Aorta (tissue), 5 donors: ENCODE data around the gene SLC5A10. TPM values are rescaled to one million over a fixed set of nuclear protein-coding genes. Genes with fewer than 3 reads are reported as not detected.
"Not testable (repeated sequence)": the region's sequence is repeated elsewhere in the genome, so short reads cannot be mapped to it uniquely, and the experiment has no call there.

Experiments used
- ATAC-seq: fragments of 200-7000 bp; cut with Tn5 transposase; one replicate; pipeline ENCODE4 v1.9.1; 2022; ENCODE audit warnings: moderate library complexity; ENCODE audit not compliant: low FRiP score
- DNase-seq, 2 donors: peaks; one replicate each; pipeline ENCODE4 v3.0.0-alpha.2; 2020
- H3K27ac ChIP-seq, 2 donors: one replicate each; pipeline ENCODE4 v1.5.1; 2013; ENCODE audit warnings: low read length in 2 of 2, mild to moderate bottlenecking in 2 of 2, moderate library complexity in 2 of 2, control low read depth in 1 of 2, inconsistent platforms in 1 of 2, low read depth in 1 of 2
- H3K27me3 ChIP-seq, 2 donors: one replicate each; pipeline ENCODE4 v1.6.1; 2013; ENCODE audit warnings: control low read depth in 1 of 2, low read length in 1 of 2, mild to moderate bottlenecking in 1 of 2, moderate library complexity in 1 of 2; ENCODE audit not compliant: insufficient read depth in 2 of 2, control insufficient read depth in 1 of 2
- H3K36me3 ChIP-seq, 2 donors: one replicate each; pipeline ENCODE4 v1.6.1; 2013; ENCODE audit warnings: control low read depth in 1 of 2, low read length in 1 of 2, mild to moderate bottlenecking in 1 of 2; ENCODE audit not compliant: insufficient read depth in 2 of 2, control insufficient read depth in 1 of 2
- H3K4me1 ChIP-seq, 2 donors: one replicate each; pipeline ENCODE4 v1.6.1; 2013; ENCODE audit warnings: low read length in 2 of 2, control low read depth in 1 of 2, mild to moderate bottlenecking in 1 of 2, moderate library complexity in 1 of 2; ENCODE audit not compliant: insufficient read depth in 2 of 2, control insufficient read depth in 1 of 2
- H3K4me3 ChIP-seq, 2 donors: one replicate each; pipeline ENCODE4 v1.5.1; 2013; ENCODE audit warnings: low read length in 2 of 2, control low read depth in 1 of 2, mild to moderate bottlenecking in 1 of 2
- H3K9me3 ChIP-seq: one replicate; pipeline ENCODE4 v1.6.1; 2013; ENCODE audit warnings: mild to moderate bottlenecking, low read length; ENCODE audit not compliant: control insufficient read depth
- WGBS, 2 donors: extraction: QIAGEN DNeasy Blood & Tissue Kit; methylation state at CpG; one replicate each; pipeline ENCODE4 v1.1.7; 2013; 5-methylcytosine and 5-hydroxymethylcytosine counted together
- intact Hi-C, 2 donors: fragments of 100-400 bp; cut with DNase I; formaldehyde crosslinking; loops; one replicate each; pipeline versions ENCODE4 v1.14.2 to v1.15.0; 2022
- polyA plus RNA-seq, 2 donors: library from polyadenylated mRNA; stranded (reverse); fragments of 200-250 nt; gene quantifications; one replicate each; pipeline ENCODE4 v1.2.3, GENCODE V29; 2013
- total RNA-seq, 2 donors: library from RNA; stranded (reverse); fragmentation: NEBNext Ultra II Directional; extraction: Animal tissue kit (Norgen Biotek cat#: 25700); gene quantifications; one replicate each; pipeline ENCODE4 v1.2.1, GENCODE V29; 2021
- donor health status: healthy with polysubstance abuse.
- donor health status: Bipolar disorder and iron deficiency.
- donor health status: DM: no; HTN: no; CAD: no.
- donor health status: DM: no; HTN: no; CAD: no.
- donor health status: DM: yes; HTN: yes; CAD: no.

Gene SLC5A10
- total and polyA plus RNA-seq, 4 donors: 0.23 TPM; not detected in 3

DNA sequence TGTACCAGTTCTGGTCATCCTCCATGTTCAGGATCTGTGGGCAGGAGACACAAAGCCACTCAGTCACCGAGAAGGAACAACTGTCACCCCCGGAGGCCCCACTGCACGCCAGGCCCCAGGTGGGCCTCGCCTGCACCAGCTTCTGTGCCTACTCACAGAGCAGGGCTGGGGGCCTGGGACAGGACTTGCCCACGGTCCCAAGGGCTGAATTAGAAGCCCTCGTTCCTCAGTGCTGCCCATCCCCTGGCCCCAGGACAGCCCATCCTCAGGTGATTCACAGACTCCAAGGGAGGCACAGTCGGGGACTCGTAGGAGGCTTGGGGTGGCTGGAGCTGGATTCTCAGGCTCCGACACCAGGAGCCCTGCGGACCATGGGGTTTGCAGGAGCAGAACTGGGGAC lies 89.9 kb downstream of the SLC5A10 start:
- H3K4me3 ChIP-seq: not testable (repeated sequence)

DNA sequence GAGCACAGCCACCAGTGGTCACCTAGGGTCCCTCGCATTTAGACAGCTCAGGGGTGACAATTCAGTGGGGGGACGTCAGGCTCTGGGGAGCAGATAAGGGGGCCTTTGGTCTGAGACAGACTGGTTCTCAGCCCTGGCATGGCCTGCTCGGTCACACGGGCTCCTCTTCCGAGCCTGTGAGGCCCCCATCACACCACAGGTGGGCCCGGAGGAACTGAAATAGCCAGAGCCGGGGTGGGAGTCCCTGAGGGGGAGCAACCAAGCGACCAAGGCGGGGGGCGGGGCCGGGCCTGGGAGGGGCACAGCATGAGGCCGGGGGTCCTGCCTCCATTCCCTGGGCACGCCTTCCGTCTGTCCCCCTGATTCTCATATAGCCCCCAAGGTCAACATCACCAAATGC lies 90.4 kb downstream of the SLC5A10 start:
- H3K9me3 ChIP-seq, H3K27ac ChIP-seq, H3K4me3 ChIP-seq, H3K36me3 ChIP-seq, H3K27me3 ChIP-seq, H3K4me1 ChIP-seq, intact Hi-C loops, ATAC-seq, DNase-seq: not testable (repeated sequence)
- no CpG with 5 or more reads among the region's 14 CpGs for WGBS, 2 donors

More for the DNA sequence above, 89.9 kb downstream of the SLC5A10 start:
- WGBS, 2 donors: 80 to 92% methylated on average over 2 to 4 of the region's 10 CpGs
- intact Hi-C loops, H3K27ac ChIP-seq, H3K27me3 ChIP-seq, ATAC-seq, H3K4me1 ChIP-seq, H3K9me3 ChIP-seq, H3K36me3 ChIP-seq: not testable (repeated sequence)
- DNase-seq: peak in 1 of 2 donors; percentile 32

DNA sequence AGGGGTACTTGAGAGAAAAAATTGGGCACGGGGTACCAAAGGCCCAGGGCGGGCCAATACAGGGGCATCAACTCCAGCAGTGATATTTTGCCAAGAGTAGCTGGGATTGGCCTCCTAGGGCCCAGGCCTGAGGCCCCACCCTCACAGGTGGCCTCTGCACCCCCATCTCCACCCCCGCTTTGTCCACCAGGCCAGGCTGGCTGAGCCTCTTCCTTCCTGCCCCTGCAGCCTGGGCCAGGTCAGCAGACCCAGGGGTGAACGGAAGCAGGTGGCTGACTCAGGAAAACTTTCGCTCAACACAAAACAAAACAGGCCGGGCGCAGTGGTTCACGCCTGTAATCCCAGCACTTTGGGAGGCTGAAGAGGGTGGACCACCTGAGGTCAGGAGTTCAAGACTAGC lies 91.1 kb downstream of the SLC5A10 start:
- ATAC-seq, intact Hi-C loops, H3K27me3 ChIP-seq, DNase-seq, H3K9me3 ChIP-seq, H3K4me3 ChIP-seq, H3K4me1 ChIP-seq, H3K36me3 ChIP-seq, H3K27ac ChIP-seq: not testable (repeated sequence)
- no CpG with 5 or more reads among the region's 8 CpGs for WGBS, 2 donors

DNA sequence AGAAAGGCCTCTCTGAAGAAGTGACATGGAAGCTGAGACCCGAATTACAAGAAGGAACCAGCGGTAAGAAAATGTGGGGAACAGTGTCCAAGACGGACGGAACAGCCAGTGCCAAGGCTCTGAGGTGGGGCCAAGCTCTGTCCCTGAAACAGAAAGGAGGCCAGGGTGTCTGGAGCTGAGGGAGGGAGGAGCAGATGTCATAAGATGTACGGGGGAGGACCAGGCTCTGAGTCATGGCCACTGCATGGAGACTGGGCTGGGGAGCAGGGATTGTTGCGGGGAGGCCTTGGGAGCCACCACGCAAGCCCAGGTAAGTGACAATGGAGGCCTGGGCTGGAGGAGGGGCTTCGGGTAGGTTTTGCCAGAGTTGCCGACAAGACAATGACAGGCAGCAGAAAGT lies 92.7 kb downstream of the SLC5A10 start:
- not testable (repeated sequence) for H3K27ac ChIP-seq, ATAC-seq

DNA sequence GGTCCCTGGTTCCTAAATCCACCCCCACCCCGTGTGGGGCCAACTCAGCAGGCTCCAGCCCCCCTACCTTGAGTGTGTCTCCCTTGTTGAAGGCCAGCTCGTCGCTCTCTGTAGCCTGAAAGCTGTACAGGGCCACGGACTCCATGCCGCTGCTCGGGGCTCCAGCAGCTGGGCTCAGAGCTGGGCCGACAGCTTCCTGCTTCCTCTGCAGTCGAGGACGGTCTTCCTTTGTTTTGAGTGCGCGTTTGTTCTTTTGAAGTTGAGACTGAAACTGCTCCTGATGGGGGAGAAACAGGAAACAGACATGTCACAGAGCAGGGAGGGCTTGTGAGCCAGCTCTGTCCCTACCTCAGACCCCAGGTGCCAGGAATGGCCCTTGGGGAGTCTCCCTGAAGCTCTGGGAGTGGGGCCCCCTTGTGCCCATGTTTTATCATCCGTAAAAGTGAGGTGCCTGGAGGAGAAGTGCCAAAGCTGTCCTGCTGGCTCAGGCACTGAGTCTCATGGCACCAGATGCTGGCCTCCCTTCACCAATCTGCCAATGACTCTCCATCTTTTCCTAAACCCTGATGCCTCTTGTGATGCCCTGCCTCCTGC lies 94.9 kb downstream of the SLC5A10 start, which contains the start of gene GRAP:
TSS of gene GRAP (minus strand) at position 176 of the 594 bp plus-strand sequence. CDS start at position 145, 31 bp downstream.
- WGBS, 2 donors: no CpG with 5 or more reads among the region's 12 CpGs
- H3K27ac ChIP-seq, DNase-seq, intact Hi-C loops, H3K27me3 ChIP-seq, H3K9me3 ChIP-seq, H3K4me1 ChIP-seq, H3K36me3 ChIP-seq, H3K4me3 ChIP-seq, ATAC-seq: not testable (repeated sequence)

More for the DNA sequence above, 92.7 kb downstream of the SLC5A10 start:
- intact Hi-C loops, H3K4me1 ChIP-seq, H3K36me3 ChIP-seq, H3K4me3 ChIP-seq, H3K9me3 ChIP-seq, DNase-seq, H3K27me3 ChIP-seq: not testable (repeated sequence)
- WGBS, 2 donors: no CpG with 5 or more reads among the region's 9 CpGs

DNA sequence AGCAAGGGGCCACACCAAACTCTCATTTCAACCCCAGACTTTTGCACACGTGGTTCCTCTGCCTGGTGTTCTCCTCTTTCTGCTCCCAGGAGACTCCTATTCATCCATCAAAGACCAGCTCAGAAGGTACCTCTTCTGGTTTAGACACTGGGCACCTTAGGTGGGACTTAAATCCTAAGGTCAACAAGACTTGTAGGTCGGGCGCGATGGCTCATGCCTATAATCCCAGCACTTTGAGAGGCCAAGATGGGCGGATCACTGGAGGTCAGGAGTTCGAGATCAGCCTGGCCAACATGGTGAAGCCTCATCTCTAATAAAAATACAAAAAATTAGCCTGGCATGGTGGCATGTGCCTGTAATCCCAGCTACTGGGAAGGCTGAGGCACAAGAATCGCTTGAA lies 95.5 kb downstream of the SLC5A10 start:
- peak in 1 of 2 donors; percentile 50 for DNase-seq
- H3K27ac ChIP-seq, H3K9me3 ChIP-seq, H3K4me1 ChIP-seq, ATAC-seq, intact Hi-C loops, H3K4me3 ChIP-seq, H3K36me3 ChIP-seq, H3K27me3 ChIP-seq: not testable (repeated sequence)
- WGBS, 2 donors: 94 to 100% methylated on average over 5 of the region's 7 CpGs

DNA sequence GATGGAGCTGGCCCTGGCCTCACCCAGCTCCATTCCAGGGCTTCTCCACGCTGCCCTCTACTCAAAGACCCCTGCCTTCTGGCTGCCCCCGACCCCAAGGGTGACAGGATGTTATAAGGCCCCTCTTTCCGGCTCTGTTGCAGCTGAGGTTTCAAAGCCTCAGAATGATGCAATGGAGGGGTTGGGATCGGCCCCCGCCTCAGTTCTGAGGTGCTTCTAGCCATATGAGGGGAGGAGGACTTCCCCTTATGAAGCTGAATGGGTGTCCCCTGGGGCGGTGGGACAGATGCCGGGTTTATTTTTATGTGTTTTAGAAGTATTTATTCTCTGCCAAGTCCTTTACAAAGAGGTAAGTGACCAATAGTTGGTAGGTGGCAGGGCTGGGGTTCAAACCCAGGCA lies 96.9 kb downstream of the SLC5A10 start:
- DNase-seq: peak in 1 of 2 donors; percentile 0
- H3K4me3 ChIP-seq, intact Hi-C loops, H3K27ac ChIP-seq, ATAC-seq, H3K36me3 ChIP-seq, H3K9me3 ChIP-seq, H3K27me3 ChIP-seq, H3K4me1 ChIP-seq: not testable (repeated sequence)
- 82% methylated on average over 4 of the region's 7 CpGs; no CpG with 5 or more reads in 1 of the 2 donors for WGBS, 2 donors

DNA sequence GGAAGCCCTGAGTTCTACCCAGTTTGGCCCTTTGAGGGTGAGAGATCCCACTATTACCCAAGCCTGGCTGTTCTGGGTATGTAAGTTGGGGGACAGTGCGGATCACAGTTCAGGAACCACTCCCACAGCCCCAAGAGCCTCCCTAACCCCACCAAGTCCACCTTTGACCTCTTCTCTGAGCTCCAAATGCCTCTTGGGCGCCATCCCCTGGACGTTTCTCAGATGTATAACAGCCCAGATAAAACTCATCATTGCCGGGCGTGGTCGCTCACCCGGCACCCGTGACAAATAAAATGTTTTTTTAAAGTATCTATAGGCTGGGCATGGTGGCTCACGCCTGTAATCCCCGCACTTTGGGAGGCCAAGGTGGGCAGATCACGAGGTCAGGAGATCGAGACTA lies 103.5 kb downstream of the SLC5A10 start:
- H3K27ac ChIP-seq, H3K27me3 ChIP-seq, H3K9me3 ChIP-seq, DNase-seq, ATAC-seq, H3K4me1 ChIP-seq, intact Hi-C loops, H3K4me3 ChIP-seq, H3K36me3 ChIP-seq: not testable (repeated sequence)
- WGBS, 2 donors: no CpG with 5 or more reads among the region's 12 CpGs

DNA sequence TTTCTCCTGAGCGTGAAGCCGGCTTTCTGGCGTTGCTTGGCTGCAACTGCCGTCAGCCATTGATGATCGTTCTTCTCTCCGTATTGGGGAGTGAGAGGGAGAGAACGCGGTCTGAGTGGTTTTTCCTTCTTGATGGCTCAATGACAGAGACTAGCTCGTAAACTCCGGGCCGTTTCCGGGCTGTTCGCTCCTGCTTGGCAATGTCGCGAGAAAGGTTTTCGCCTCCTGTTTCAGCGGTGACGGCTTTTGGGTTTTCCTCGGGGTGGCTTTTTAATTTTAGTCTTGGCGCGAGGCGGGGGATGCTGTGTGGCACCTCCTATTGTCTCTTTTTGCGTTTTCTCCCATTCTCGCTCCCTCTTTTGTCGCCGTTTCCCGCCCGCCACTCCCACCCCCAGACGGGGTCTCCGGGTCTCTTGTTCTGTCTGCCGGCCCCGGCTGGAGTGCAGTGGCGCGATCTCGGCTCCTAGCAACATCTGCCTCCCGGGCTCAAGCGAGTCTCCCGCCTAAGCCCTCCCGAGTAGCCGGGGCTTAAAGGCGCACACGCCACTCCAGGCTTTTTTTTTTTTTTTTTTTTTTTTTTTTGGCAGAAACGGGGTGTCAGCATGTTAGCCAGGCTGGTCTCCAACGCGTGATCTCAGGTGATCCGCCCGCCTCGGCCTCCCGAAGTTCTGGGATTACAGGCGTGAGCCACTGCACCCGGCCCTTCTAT lies 110.2 kb downstream of the SLC5A10 start:
- H3K4me1 ChIP-seq, H3K4me3 ChIP-seq, intact Hi-C loops, H3K27me3 ChIP-seq, H3K36me3 ChIP-seq, H3K9me3 ChIP-seq, H3K27ac ChIP-seq: not testable (repeated sequence)
- WGBS, 2 donors: 0% methylated on average over 23 of the region's 51 CpGs; no CpG with 5 or more reads in 1 of the 2 donors
- peak; percentile 81 to 88 for DNase-seq
- ATAC-seq: peak; percentile 44
